Dermis microvascular lymphatic vessel endothelial cell (primary cell): ENCODE measurements around the gene PYGB. TPM values are rescaled to one million over a fixed set of nuclear protein-coding genes. Genes with fewer than 3 reads are reported as not detected.

Experiments
- DNase-seq, 2 donors: peaks; one replicate each; pipeline versions ENCODE4 v3.0.0 to v3.0.0-alpha.2; 2010; ENCODE audit warnings: low read depth in 2 of 2
- total RNA-seq: library from RNA; depleted of rRNA; stranded (reverse); fragments of >200 nt; gene quantifications from 2 replicates; pipeline ENCODE4 v1.2.1, GENCODE V29; 2014

The PYGB gene
- total RNA-seq, 1 donor from 2014 or later, result 81.9 TPM

- no peak for DNase-seq
These were observed 23.0 kb downstream of the PYGB start for GRCh38 chr20:25270829-25271251.

GRCh38 chr20:25271486-25272222 is 23.8 kb downstream of the PYGB start:
- DNase-seq, result no peak

GRCh38 chr20:25272223-25273000 is 24.5 kb downstream of the PYGB start:
- DNase-seq, result no peak

GRCh38 chr20:25273046-25273445 is 25.2 kb downstream of the PYGB start:
- DNase-seq, result no peak

- DNase-seq, result no peak
These were observed 25.9 kb downstream of the PYGB start for GRCh38 chr20:25273541-25274358.

GRCh38 chr20:25274481-25274880 is 26.6 kb downstream of the PYGB start:
- DNase-seq, result no peak

GRCh38 chr20:25274891-25275812 is 27.3 kb downstream of the PYGB start:
- DNase-seq, result no peak

GRCh38 chr20:25275813-25276532 is 28.1 kb downstream of the PYGB start:
- DNase-seq, result no peak

- DNase-seq, result no peak
These were observed 28.7 kb downstream of the PYGB start for GRCh38 chr20:25276533-25277050.

GRCh38 chr20:25277051-25277801 is 29.3 kb downstream of the PYGB start:
- DNase-seq, result no peak

- DNase-seq, result no peak
These were observed 30.1 kb downstream of the PYGB start for GRCh38 chr20:25277941-25278521.

GRCh38 chr20:25278636-25279361 is 30.9 kb downstream of the PYGB start:
- DNase-seq, result no peak

GRCh38 chr20:25279403-25279802 is 31.5 kb downstream of the PYGB start:
- no peak for DNase-seq

GRCh38 chr20:25280051-25280573 is 32.2 kb downstream of the PYGB start:
- no peak for DNase-seq

GRCh38 chr20:25280574-25281535 is 33.0 kb downstream of the PYGB start:
- DNase-seq, result no peak

GRCh38 chr20:25281541-25281991 is 33.7 kb downstream of the PYGB start:
- no peak for DNase-seq
